Neural cell (in vitro differentiated cells): ENCODE results near the gene NEURL1.

Experiments
- CTCF ChIP-seq: fragments of 450-650 bp; IDR thresholded peaks from 2 replicates; pipeline ENCODE4 v1.5.1; 2014; ENCODE audit warnings: antibody characterized with exemption, mild to moderate bottlenecking, moderate library complexity; ENCODE audit not compliant: poor library complexity, severe bottlenecking
- EP300 ChIP-seq: fragments of 450-650 bp; conservative IDR thresholded peaks from 2 replicates; pipeline ENCODE4 v1.6.1; 2014; ENCODE audit warnings: antibody characterized with exemption, mild to moderate bottlenecking, moderate library complexity; ENCODE audit not compliant: poor library complexity, severe bottlenecking
- EZH2 ChIP-seq: fragments of 200-600, 300-800 bp; shearing (Covaris generic), sonication (generic); IDR thresholded peaks from 2 replicates; pipeline ENCODE4 v1.6.1; 2014; ENCODE audit warnings: antibody characterized with exemption, low read length, borderline replicate concordance, mild to moderate bottlenecking; ENCODE audit not compliant: insufficient read depth, poor library complexity, severe bottlenecking
- POLR2AphosphoS5 ChIP-seq: IDR thresholded peaks from 2 replicates; pipeline ENCODE4 v1.6.1; 2012

- TF ChIP-seq CTCF = no peak
- TF ChIP-seq POLR2AphosphoS5 = no peak
- TF ChIP-seq EZH2 = no peak
- no peak for TF ChIP-seq EP300
These were observed 103.5 kb downstream of the NEURL1 start for GRCh38 chr10:103597003-103597402.
